Effector CD8-positive, alpha-beta T cell (primary cell): ENCODE data around the gene SYTL3.

ENCODE experiments used
- DNase-seq: peaks from one replicate; lab custom pipeline; 2025; lab: John Stamatoyannopoulos, UW

SYTL3 gene

DNA sequence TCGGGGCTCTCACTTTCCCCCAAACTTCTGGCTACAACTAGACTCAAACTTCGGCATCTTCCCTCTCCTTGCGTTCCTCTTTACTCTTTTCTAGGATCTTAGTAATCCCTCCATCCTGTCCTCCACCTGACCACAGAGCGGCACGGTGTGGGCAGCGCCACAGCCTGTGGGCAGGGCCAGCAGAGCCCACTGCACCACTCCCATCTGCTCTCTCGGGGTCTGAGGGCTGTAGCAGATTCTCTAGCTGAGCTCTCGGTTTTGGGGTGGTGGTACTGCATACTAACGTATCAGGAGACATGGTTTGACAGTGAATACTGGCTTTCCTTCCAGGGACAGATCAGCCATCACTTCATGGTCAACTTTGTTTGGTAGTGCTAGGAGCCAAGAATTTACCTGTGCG lies 111.9 kb downstream of the SYTL3 start:
- DNase-seq: no peak

DNA sequence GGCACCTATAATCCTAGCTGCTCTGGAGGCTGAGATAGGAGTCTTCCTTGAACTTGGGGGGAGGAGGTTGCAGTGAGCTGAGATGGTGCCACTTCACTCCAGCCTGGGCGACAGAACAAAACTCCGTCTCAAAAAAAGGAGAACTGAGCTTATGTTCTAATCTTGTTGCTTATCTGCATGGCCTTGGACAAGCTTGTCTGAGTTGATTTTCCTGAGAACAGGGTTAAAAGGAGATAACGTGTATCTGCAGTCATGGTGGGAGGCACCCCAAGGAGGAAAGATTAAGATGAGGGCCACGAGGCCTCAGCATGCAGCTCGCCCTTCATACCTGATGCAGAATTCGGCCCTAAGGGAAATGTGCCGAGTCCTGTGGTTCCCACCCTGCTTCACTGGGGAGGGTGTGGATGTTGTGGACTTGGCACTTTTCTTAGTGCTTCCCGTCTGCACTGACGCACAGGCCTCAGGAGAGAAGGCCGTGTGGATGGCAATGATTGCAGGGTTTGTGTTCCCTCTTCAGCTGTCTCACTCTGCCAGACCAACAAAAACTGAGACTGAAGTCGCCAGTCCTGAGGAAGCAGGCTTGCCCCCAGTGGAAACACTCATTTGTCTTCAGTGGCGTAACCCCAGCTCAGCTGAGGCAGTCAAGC lies 113.1 kb downstream of the SYTL3 start:
- no peak for DNase-seq

DNA sequence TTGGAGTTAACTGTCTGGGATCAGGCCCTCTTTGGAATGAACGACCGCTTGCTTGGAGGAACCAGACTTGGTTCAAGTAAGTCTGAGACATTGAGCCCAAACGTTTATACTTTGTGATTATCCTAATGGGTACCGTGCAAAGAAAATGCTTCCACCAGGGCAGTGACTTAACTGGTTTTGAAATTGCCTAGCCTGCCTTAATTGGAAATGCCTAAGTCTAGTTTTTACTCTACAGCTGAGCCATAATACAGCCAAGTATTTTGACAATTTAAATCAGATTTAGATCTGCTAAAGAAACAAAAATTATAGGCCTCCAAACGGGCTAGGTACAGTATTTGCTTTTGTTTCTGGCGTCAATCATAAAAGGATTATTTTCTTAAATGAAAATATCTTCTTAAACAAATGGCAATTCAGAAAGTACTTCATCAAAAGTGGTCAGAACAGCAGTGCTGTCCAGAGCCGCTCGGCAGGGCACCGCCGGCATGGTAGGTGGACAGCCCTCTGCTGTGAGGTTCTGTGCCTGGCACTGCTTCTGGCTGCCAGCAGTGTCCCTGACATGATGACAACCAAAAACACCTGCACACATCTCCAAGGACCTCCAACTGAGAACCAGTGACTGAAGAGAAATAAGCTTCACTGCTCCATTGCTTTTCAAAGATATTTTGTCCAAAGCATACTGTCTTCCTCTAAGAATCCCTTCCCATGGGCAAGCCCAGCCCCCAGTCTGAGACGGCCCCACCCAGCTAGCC lies 113.8 kb downstream of the SYTL3 start:
- DNase-seq: no peak

DNA sequence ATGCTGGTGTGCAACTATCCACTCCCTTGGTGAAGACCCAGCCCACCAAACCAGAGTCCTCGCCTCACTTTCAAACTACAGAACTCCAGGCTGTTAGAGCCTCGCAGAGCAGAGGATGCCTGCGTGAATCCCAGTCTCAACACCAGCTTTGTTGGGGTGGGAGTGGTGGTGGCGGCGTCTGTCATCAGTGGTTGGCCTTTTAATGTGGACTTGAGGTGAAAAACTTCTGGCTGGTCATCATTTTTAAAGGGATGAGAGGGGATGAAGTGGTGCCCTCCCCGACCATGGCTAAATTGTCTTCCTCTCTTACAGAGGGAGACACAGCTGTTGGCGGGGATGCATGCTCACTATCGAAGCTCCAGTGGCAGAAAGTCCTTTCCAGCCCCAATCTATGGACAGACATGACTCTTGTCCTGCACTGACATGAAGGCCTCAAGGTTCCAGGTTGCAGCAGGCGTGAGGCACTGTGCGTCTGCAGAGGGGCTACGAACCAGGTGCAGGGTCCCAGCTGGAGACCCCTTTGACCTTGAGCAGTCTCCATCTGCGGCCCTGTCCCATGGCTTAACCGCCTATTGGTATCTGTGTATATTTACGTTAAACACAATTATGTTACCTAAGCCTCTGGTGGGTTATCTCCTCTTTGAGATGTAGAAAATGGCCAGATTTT lies 114.5 kb downstream of the SYTL3 start:
- no peak for DNase-seq

DNA sequence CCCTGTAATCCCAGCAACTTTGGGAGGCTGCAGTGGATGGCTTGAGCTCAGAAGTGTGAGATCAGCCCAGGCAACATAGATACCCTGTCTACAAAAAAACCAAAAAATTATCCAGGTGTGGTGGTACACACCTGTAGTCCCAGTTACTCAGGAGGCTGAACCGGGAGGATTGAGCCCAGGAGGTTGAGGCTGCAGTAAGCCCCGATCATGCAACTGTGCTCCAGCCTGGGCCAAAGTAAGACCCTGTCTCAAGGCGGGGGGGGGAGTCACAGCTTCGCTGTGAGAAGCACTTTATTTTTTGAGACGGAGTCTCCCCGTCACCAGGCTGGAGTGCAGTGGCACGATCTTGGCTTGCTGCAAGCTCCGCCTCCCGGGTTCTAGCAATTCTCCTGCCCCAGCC lies 115.1 kb downstream of the SYTL3 start:
- DNase-seq: no peak

DNA sequence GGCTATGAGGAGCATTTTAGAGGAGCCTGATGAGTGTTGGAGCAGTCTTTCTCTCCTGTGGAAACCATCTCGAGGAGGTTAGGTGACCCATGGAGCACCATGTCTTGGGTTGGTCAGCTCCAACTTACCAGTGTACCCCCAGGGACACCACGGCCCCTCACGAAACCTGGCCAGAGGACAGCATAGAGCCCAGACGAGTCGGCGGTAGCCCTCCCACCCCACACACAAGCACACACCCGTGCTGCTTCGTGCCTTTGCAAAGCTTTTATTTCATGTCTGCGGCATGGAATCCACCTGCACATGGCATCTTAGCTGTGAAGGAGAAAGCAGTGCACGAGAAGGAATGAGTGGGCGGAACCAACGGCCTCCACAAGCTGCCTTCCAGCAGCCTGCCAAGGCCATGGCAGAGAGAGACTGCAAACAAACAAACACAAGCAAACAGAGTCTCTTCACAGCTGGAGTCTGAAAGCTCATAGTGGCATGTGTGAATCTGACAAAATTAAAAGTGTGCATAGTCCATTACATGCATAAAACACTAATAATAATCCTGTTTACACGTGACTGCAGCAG lies 115.7 kb downstream of the SYTL3 start:
- no peak for DNase-seq

DNA sequence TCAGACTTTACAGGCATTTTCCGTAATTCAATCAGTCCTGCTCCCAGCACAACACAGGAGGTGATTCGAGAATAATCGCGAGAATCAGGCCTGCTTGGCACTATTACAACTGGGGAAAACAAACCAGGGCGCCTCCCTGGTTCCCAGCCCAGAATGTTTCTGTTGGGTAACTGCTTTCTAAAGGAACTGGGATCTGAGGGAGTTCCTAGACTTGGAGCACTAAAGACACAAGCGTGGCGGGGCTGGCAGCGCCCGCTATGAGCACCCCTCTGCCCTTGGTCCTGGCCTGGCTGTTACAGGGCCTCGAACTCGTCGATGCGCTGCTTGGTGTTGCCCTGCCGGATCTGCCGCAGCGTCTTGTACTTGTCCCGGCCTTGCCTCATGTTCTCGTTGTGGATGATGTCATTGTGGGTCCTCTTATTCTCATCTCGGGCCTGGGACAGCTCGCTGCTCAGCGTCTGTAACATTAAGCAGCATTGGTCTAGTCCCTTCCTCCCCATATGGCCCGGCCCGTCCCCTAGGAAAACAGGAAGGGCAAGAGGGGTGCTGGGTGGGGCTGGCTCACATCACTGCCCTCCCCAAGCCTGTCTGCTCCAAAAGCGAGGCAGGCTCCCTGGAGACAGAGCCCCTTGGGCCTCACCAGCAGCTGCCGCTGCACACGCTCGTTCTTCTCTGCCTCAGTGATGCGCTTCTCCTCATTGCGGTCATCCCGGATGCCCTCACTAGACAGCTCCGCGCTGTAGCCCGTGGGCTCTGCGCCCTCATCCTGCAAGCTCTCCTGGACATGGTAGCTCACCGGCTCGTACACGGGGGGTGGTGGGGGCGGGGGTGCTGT lies 117.0 kb downstream of the SYTL3 start:
- no peak for DNase-seq

DNA sequence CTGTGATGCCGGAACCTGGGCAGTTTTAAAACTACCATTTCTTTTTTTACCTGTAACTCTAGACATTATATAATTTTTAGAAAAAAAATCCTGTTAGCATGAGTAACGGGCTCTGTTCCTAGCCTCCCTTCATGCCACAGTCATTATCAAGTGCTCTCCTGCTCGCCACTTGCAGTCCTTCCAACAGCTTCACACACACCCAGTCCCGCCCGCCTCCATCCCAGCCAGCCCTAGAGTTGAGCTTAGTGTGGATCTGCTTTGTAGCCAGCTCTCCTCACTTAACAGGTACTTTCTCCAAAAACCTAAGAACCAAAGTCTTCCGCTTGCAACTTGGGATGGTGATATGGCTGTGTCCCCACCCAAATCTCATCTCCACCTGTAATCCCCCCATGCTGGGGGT lies 117.9 kb downstream of the SYTL3 start:
- no peak for DNase-seq

DNA sequence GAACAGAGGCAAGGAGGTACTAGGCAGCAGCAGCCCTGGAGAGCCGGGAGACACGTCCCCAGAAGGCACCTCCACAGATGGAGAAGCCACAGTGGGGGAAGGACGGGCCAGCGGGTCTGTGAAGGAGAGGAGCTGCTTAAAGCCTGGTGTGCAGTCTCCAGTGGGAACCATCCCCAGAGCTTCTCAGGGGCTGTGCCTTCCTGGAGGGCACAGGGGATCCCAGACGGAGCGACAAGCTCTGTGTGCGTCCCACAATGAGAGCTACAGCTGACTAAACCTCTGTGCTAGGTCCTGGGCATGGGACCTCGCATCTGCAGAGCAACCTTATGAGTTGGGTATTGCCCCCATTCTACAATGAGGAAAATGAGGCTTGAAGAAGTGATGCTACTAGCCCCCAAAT lies 118.6 kb downstream of the SYTL3 start:
- DNase-seq: no peak

DNA sequence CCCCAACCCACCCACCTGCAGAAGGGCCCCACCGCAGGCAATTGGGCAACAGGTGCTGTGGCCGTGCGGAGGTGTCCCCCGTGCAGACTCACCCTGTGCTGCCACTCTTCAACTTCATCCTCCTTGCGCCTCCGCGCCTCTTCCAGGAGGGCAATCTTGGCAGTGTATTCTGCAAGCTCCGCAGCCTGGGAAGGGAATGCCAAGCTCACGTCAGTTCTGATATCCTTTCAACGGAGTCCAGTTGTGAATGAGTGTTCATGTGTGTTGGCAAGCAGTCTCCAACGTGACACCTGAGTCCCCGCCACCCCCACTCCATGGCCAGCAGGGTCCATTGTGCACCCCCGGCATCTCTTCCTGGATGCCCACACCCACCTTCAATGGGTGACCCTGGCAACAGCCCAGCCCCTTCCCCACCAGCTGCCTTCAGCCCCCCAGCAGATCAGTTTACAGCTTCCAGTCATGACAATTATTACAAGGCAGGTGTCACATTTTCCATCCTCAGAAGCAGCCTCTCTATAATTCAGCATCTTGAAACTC lies 119.4 kb downstream of the SYTL3 start:
- DNase-seq: no peak

DNA sequence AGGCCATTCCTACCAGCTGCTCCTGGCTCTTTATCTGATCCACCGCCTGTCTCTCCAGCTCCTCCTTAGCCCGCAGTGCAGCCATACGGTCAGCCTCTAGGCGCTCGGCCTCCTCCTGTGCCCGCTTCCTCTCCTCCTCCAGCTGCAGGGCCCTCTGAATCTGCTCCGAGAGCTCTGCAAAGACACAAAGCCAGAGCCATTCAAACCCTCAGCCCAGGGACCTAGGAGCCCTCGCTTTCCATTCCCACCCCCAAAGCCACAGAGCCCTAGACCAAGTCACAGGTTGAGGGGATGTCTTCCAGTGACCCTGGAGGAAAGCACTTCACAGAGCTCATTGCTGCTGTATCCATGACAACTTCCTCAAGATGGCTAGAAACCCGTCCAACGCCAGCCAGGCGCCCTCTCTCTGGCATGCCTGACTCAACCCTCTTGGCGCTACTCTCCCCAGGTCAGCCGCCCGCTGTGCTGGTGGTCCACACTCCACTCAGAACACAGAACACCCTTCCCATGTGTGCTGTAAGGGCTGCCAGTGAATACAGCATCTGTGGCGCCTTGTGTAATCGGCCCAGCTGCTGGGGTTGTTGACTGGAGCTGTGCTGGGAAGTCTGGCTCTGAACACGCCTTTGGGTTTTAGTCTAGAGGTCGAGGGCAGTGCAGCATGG lies 120.0 kb downstream of the SYTL3 start:
- no peak for DNase-seq

DNA sequence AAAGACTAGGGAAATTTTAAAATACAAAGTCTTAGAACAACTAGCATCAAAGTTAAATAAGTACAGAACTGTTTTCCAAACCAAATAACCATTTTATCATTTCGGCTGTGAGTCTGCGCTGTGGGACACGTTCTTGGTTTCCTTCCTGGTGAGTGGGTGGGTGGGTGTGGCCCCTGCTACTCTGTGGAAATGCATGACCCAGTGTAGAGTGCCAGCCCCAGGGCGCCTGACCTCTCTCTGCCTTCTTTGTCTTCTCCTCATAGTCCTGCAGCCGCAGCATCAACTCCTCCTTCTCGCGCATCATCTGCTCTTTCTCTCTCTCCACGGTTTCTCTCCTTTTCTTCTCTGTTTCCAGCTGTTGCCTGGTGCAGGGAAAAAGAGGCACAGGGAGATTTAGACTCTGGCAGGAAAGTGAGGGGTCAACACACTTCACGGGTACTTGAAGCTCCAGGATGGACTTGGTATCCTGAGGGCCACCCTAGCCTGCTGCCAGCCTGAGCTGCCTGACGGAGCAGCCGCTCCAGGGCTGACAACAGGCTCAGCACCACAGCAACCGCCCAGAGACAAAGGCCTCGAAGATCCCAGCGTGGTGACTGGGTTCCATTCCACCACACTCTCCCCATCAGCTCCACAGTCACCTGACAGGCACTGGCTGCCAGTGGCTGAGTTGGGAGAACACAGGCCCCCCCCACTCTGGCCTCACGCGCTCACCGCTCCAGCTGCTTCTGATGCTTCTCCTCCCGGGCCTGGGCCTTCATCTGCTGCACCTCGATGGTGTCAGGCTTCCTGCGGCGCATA lies 120.9 kb downstream of the SYTL3 start:
- no peak for DNase-seq

DNA sequence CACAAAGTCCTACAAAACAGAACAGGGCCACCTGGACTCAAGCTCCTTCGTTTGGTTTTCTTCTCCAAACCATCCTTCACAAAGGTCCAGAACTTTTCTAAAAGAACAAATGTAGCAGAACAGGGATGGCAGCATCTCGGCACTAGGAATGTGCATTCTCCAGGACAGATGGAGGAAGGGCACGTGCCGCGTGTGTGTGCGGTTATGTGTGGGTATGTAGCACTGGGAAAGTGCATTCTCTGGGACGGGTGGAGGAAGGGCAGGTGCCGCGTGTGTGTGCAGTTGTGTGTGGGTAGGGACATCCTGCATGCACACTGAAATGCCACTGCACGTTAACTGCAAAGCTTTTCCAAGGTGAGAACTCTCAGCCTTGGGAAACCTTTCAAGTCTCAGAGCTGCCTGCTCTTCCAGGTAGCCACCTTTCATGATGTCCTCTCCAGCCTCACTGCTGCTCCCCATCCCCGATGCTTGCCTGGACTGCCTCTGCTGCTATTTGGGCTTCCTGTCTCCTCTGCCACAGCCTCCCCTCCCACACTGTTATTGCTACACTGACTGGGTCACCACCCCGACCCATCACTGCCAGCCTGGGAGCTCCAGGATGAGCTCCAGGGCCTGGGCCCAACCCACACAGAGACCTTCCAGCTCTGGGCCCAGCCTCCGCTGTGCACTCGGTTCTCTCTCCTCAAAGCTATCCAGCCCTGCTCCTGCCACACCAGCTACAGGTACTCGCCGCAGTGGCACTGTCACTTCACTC lies 121.7 kb downstream of the SYTL3 start:
- DNase-seq: no peak

DNA sequence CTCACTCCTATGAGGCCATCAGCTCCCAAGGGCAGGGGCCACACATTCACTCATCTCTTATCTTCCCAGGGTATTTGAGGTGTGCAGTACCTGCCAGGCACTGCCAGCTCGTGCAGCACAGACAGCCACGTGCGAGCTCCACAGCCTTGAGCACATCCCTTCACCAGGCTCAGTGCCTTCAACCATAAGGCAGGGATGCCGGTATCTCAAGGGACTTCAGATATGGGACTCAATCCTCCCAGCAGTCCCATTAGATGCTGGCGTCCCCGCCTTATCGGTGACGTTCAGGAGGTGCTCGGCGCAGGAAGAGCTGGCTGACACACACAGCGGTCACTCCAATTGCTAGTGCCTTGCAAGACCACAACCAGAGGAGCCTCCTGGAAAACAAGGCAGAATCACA lies 122.3 kb downstream of the SYTL3 start:
- no peak for DNase-seq

DNA sequence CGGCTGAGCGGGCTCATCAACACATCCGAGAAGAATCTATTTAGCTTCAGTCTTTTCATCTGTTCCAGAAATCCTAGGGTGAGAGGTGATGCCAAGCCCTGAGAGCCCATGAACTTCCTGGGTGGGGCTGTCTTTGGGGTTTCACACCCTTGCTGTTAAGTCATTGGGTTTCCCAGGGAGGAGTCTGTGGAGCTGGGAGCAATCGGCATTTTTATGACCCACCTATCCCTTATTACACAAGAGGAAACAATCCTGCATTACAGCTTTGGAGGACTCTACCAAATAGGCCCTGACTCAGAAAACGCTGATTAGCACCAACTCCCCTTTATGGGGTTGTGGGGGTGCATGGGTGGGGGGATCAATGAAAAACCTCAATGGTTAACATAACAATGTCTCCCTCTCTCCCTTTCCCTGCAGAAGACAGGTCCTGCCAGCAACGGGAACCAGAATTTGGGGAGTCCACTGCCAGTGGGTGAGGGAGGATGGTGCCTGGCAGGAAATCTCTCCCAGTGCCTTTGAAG lies 123.1 kb downstream of the SYTL3 start:
- no peak for DNase-seq

DNA sequence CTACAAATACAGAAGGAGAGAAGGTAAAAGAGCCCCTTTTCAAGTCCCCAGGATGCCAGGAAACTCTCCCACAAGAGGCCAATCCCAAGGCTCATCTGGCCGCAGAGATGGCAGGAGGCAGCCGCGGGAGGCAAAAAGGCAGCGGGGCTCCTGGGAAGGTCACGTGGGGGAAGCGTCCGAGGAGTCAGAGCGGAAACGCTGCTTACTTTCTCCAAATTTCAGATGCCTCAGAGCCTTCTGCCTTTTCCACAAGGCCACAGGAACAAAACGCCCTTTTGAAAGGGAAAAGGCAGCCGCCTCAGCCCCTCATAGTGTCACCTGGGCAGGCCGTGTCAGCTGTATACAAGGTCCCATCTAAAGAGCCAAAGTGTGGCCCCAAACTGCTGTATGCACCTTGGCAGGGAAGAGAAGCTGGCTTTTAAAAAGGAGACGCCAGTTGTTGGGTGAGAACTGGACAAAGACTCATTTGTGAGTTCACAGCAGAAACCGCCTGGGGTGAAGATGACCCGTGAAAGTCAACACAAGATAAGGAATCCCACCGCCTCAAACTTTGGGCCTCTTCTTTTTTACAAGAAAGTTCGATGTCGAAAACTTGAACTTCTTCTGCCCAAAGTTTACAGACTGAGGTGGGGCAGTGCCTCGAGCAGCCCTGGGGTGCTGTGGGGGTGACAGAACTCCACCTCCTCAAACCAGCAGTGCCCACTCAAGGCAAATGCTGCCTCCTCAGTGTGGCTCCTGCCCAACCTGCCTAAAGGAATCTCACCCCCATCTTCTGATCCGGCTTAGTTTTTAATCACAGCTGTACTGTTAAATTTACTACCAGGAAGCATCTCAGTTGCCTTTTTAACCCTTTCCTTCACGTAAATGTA lies 124.0 kb downstream of the SYTL3 start:
- DNase-seq: no peak

DNA sequence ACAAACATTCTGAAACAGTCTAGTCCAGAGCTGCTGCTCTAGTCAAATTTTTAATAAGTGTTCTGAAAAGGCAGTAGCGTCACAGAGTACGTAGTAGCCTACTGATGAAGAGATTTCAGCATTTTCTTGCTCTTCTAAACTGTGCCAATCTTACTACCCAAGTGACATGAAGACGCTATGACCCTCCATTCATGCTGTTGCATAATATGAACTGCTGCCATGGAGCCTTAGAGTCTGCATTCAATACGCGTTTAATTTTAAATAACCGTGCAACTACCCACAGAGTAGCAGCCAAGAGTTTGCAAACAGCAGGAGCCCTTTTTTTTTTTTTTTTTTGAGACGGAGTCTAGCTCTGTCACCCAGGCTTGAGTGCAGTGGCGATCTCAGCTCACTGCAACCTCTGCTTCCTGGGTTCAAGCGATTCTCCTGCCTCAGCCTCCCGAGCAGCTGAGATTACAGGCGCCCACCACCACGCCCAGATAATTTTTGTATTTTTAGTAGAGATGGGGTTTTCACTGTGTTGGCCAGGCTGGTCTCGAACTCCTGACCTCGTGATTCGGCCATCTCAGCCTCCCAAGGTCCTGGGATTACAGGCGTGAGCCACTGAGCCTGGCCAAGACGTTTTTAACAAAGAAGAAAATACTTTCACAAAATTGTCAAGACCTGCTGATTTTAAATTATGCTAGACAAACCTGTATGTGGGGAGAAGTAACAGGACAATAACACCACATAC lies 125.0 kb downstream of the SYTL3 start:
- DNase-seq: no peak

DNA sequence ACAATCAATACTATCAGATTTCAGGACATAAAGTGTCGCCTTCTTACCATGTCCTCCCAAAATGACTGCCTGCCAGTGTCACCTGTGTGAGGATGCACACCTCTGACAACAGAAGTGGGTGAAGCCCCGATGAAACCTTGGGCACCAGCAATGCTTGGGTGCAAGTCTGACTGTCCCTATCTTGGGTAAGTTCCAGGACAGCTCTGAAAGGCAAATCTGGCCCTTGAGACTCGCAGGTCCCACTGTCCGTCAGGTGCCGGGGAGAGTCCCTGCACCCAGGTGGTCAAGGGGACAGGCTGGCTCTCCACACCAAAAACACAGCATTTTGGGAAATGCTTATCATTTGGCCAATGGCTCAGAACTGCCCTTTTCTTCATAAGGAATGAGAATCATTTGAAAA lies 126.0 kb downstream of the SYTL3 start:
- no peak for DNase-seq
